ENCODE data around the gene ERF. TPM values are rescaled to one million over a fixed set of nuclear protein-coding genes. Genes with fewer than 3 reads are reported as not detected.

Gene ERF
- total and polyA plus RNA-seq, 2 of the 8 experiments (the other 6 are each of a cell fraction or from before 2014, with no cell fraction given), result 43.7 to 62.7 TPM

DNA sequence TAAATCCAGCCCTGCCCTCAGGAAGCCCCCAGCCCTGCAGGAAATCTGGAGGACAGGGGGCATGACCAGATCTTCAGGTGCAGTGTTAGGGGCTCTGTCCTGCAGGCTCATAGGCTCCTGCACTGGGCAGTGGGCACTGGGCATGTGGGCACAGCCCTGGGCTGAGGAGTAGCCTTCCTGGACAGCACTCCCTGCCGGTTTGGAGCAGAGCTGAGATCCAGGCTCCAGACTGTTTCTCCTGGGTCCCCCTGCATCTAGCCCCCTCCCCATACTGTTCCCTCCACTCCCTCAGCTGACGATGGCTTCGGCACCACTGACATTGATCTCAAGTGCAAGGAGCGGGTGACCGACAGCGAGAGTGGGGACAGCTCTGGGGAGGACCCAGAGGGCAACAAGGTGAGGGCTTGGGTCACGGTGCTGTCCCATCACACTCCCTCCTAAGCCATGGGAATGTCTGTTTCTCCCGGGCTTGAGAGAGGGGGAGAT is 34.7 kb upstream of the ERF start:
- H2AK5ac ChIP-seq (ENCODE audit: low read depth, low read length), result no peak overlapping the region
- no peak overlapping the region for H2AFZ ChIP-seq (ENCODE audit: low read length)
- peak overlapping the region; percentile 16; the same call in 1 of the 2 replicates for H4K8ac ChIP-seq (ENCODE audit: extremely low read depth, insufficient read depth, low read length)
- H2BK20ac ChIP-seq (ENCODE audit: low read length), result no peak overlapping the region
- ChIA-PET CTCF (ENCODE audit: partially characterized antibody) (interaction anchor here (1.3 to 10.6 kb wide), 6 partner anchors 7 to 42 kb away, joined by 3 to 155 read pairs (median 8); partner anchors contain the start of gene GSK3A), POLR2A (ENCODE audit: partially characterized antibody) (interaction anchor here (0.7 to 3.0 kb wide), 7 partner anchors 8 to 87 kb away, joined by 3 to 18 read pairs (median 5); partner anchors contain the start of genes GSK3A and PAFAH1B3)
- no peak overlapping the region for H2BK12ac ChIP-seq (ENCODE audit: low read depth, low read length)
- DNase-seq (ENCODE audit: low read depth in 1 of 2, low spot score in 2 of 2) (no peak), FAIRE-seq (no peak)
- H3K18ac ChIP-seq (ENCODE audit: extremely low read depth, low read length), result no peak overlapping the region
- H3K27ac ChIP-seq (ENCODE audit: low read depth, low read length), result no peak overlapping the region
- no peak overlapping the region for H2BK15ac ChIP-seq (ENCODE audit: low read length)
- H3K36me3 ChIP-seq (ENCODE audit: control insufficient read depth in 2 of 4, insufficient read depth in 4 of 4, low read length in 3 of 4), result peaks cover 13 to 64% (median 51%) of the 10 kb centered on the region in 4 experiments; a peak in 7 of 8 replicates
- H3K27me3 ChIP-seq (replicated peaks in 1 of 4; ENCODE audit: control insufficient read depth in 3 of 4, extremely low read depth in 1 of 4, insufficient read depth in 3 of 4, low read length in 3 of 4), result no peaks in the 10 kb centered on the region
- peaks cover 3 to 23% of the 10 kb centered on the region in 2 experiments for H4K20me1 ChIP-seq (replicated peaks in 1 of 2; ENCODE audit: control insufficient read depth in 1 of 2, insufficient read depth in 2 of 2, low read length in 2 of 2)
- no peak overlapping the region for H4K91ac ChIP-seq (replicated peaks; ENCODE audit: insufficient read length, low read length)
- peaks cover 7% of the 10 kb centered on the region for H3K23me2 ChIP-seq (ENCODE audit: low read depth, low read length)
- no peaks in the 10 kb centered on the region for H3K9me3 ChIP-seq (ENCODE audit: insufficient read depth in 2 of 2, low read depth in 1 of 2, low read length in 1 of 2)
- peaks cover 0 to 12% (median 9%) of the 10 kb centered on the region in 4 experiments; a peak in 5 of 7 replicates for H3K4me1 ChIP-seq (replicated peaks in 1 of 4; ENCODE audit: control insufficient read depth in 3 of 4, insufficient read depth in 4 of 4, low read length in 3 of 4)
- no peak overlapping the region for H3K23ac ChIP-seq (ENCODE audit: insufficient read length)
- no peak overlapping the region for H3K56ac ChIP-seq (replicated peaks; ENCODE audit: insufficient read length, low read depth, low read length)
- H3K4me2 ChIP-seq (ENCODE audit: insufficient read depth in 1 of 2, low read depth in 2 of 2, low read length in 2 of 2), result no peak overlapping the region
- H4K5ac ChIP-seq (ENCODE audit: insufficient read length, low read depth, low read length), result no peak overlapping the region
- H3K9ac ChIP-seq (replicated peaks in 1 of 4; ENCODE audit: extremely low read depth in 1 of 4, low read depth in 3 of 4, low read length in 3 of 4), result no peak overlapping the region
- WGBS, 2 experiments (ENCODE audit: extremely low coverage in 1 of 2, insufficient coverage in 1 of 2, insufficient read length in 1 of 2, insufficient replicate concordance in 2 of 2, low coverage in 1 of 2, low lambda C conversion rate in 2 of 2, missing lambda C conversion rate in 1 of 2), result 94% methylated on average over 8 of the region's 8 CpGs; no CpG with 5 or more reads in 1 of the 2 experiments
- H3K4ac ChIP-seq (replicated peaks; ENCODE audit: insufficient read length, low read depth, low read length), result no peak overlapping the region
- no peak overlapping the region for H2BK120ac ChIP-seq (replicated peaks; ENCODE audit: low read depth, low read length)
- H2BK5ac ChIP-seq (ENCODE audit: low read depth, low read length), result no peak overlapping the region
- no peak overlapping the region for H3K4me3 ChIP-seq (ENCODE audit: extremely low read depth in 1 of 4, insufficient read depth in 2 of 4, low read depth in 3 of 4, low read length in 4 of 4)
- H3K79me1 ChIP-seq (ENCODE audit: low read depth, low read length), result peaks cover 21% of the 10 kb centered on the region
- peaks cover 0 to 18% of the 10 kb centered on the region in 2 experiments; a peak in 2 of 4 replicates for H3K79me2 ChIP-seq (ENCODE audit: control insufficient read depth in 1 of 2, insufficient read depth in 2 of 2, low read length in 2 of 2)
- no peak overlapping the region for H3K14ac ChIP-seq (ENCODE audit: insufficient read length)
- TF ChIP-seq KDM5A (IDR thresholded peaks at IDR 0.05; ENCODE audit: low read length) (no peak), TBP (IDR thresholded peaks at IDR 0.05; ENCODE audit: low read depth, low read length) (no peak), CBX5 (IDR thresholded peaks at IDR 0.05; ENCODE audit: low read depth, low read length) (no peak), HDAC2 (IDR thresholded peaks at IDR 0.05; ENCODE audit: borderline replicate concordance in 1 of 2, low read depth in 2 of 2, low read length in 2 of 2) (no peak), NRF1 (IDR thresholded peaks at IDR 0.05; ENCODE audit: low read depth, low read length) (no peak), ATF2 (IDR thresholded peaks at IDR 0.05; ENCODE audit: low read length) (no peak), CHD2 (IDR thresholded peaks at IDR 0.05; ENCODE audit: low read length) (no peak), SAP30 (IDR thresholded peaks at IDR 0.05; ENCODE audit: insufficient read depth, insufficient replicate concordance, low read length) (no peak), TEAD4 (IDR thresholded peaks at IDR 0.05; ENCODE audit: low read depth, low read length) (no peak)
